ENCODE data around the gene SIGLEC15. TPM values are rescaled to one million over a fixed set of nuclear protein-coding genes. Genes with fewer than 3 reads are reported as not detected.

SIGLEC15 gene
- total RNA-seq, 1 experiment from 2014 or later: 0.92 TPM

GRCh38 chr18:45820106-45820745 is 5.2 kb upstream of the SIGLEC15 start:
- Histone ChIP-seq H3K27me3 (replicated peaks; ENCODE audit: insufficient read depth, low read depth, low read length, poor library complexity) (no peaks in the 10 kb centered on the region), H3K9me3 (ENCODE audit: low read depth, low read length, poor library complexity, severe bottlenecking) (no peaks in the 10 kb centered on the region), H3K36me3 (ENCODE audit: insufficient read depth, low read length, poor library complexity, severe bottlenecking) (no peaks in the 10 kb centered on the region), H3K4me1 (ENCODE audit: insufficient read depth, low read length, poor library complexity, severe bottlenecking) (no peaks in the 10 kb centered on the region), H3K27ac (ENCODE audit: low read depth, low read length, poor library complexity, severe bottlenecking) (no peak overlapping the region), H3K4me3 (ENCODE audit: low read depth, low read length, poor library complexity, severe bottlenecking) (no peak overlapping the region)
- intact Hi-C loops (cut with micrococcal nuclease; ENCODE audit: unreplicated experiment): no loop called here
- CTCF ChIA-PET: no interaction called here
- no peak for TF ChIP-seq CTCF (conservative IDR thresholded peaks at IDR 0.05; ENCODE audit: low read depth, low read length)
- TF ChIP-seq EZH2 (IDR thresholded peaks at IDR 0.05; ENCODE audit: borderline replicate concordance, low read depth, low read length, poor library complexity, severe bottlenecking): no peak
- POLR2A ChIA-PET (ENCODE audit: low non-redundant PET): no interaction called here
- BruUV-seq (replicated peaks): no TSS peak
- no peak for DNase-seq (ENCODE audit: low spot score)

GRCh38 chr18:45821026-45821425 is 4.4 kb upstream of the SIGLEC15 start:
- DNase-seq (ENCODE audit: low spot score): no peak
- Histone ChIP-seq H3K27me3 (replicated peaks; ENCODE audit: insufficient read depth, low read depth, low read length, poor library complexity) (no peaks in the 10 kb centered on the region), H3K9me3 (ENCODE audit: low read depth, low read length, poor library complexity, severe bottlenecking) (no peaks in the 10 kb centered on the region), H3K27ac (ENCODE audit: low read depth, low read length, poor library complexity, severe bottlenecking) (no peak overlapping the region), H3K4me3 (ENCODE audit: low read depth, low read length, poor library complexity, severe bottlenecking) (no peak overlapping the region), H3K4me1 (ENCODE audit: insufficient read depth, low read length, poor library complexity, severe bottlenecking) (no peaks in the 10 kb centered on the region), H3K36me3 (ENCODE audit: insufficient read depth, low read length, poor library complexity, severe bottlenecking) (no peaks in the 10 kb centered on the region)
- no peak for TF ChIP-seq EZH2 (IDR thresholded peaks at IDR 0.05; ENCODE audit: borderline replicate concordance, low read depth, low read length, poor library complexity, severe bottlenecking)
- no peak for TF ChIP-seq CTCF (conservative IDR thresholded peaks at IDR 0.05; ENCODE audit: low read depth, low read length)
- ChIA-PET CTCF (no interaction called here), POLR2A (ENCODE audit: low non-redundant PET) (no interaction called here)
- intact Hi-C loops (cut with micrococcal nuclease; ENCODE audit: unreplicated experiment): no loop called here
- BruUV-seq (replicated peaks): no TSS peak

DNA sequence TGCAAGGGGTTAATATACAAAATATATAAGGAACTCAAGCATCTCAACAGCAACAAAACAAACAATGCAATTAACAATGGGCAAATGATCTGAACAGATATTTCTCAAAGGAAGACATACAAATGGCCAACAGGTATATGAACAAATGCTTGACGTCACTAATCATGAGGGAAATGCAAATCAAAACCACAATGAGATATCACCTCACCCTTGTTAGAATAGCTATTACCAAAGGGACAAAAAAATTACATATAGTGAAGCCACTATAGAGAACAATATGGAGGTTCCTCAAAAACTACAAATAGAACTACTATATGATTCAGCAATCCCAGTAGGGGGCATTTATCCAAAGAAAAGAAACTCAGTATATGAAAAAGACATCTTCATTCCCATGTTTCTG is 3.8 kb upstream of the SIGLEC15 start:
- Histone ChIP-seq H3K4me1 (ENCODE audit: insufficient read depth, low read length, poor library complexity, severe bottlenecking) (no peaks in the 10 kb centered on the region), H3K27me3 (replicated peaks; ENCODE audit: insufficient read depth, low read depth, low read length, poor library complexity) (no peaks in the 10 kb centered on the region), H3K27ac (ENCODE audit: low read depth, low read length, poor library complexity, severe bottlenecking) (no peak overlapping the region), H3K9me3 (ENCODE audit: low read depth, low read length, poor library complexity, severe bottlenecking) (no peaks in the 10 kb centered on the region), H3K4me3 (ENCODE audit: low read depth, low read length, poor library complexity, severe bottlenecking) (no peak overlapping the region), H3K36me3 (ENCODE audit: insufficient read depth, low read length, poor library complexity, severe bottlenecking) (no peaks in the 10 kb centered on the region)
- BruUV-seq (replicated peaks): no TSS peak
- ChIA-PET POLR2A (ENCODE audit: low non-redundant PET) (no interaction called here), CTCF (no interaction called here)
- TF ChIP-seq CTCF (conservative IDR thresholded peaks at IDR 0.05; ENCODE audit: low read depth, low read length) (no peak), EZH2 (IDR thresholded peaks at IDR 0.05; ENCODE audit: borderline replicate concordance, low read depth, low read length, poor library complexity, severe bottlenecking) (no peak)
- DNase-seq (ENCODE audit: low spot score): no peak
- intact Hi-C loops (cut with micrococcal nuclease; ENCODE audit: unreplicated experiment): no loop called here

All from A673 (cell line).